ENCODE data around the gene PPIL3.

- TF ChIP-seq CTCF (conservative IDR thresholded peaks at IDR 0.05) (no peak), EZH2 (IDR thresholded peaks at IDR 0.05; ENCODE audit: low read depth) (no peak)
These were observed 43.1 kb downstream of the PPIL3 start for GRCh38 chr2:200845669-200846325.

Data from PC-9 (cell line).